ENCODE measurements around the gene ABL1. TPM values are rescaled to one million over a fixed set of nuclear protein-coding genes. Genes with fewer than 3 reads are reported as not detected.

ABL1 gene
- total RNA-seq, 1 donor from 2014 or later = 113 TPM

DNA sequence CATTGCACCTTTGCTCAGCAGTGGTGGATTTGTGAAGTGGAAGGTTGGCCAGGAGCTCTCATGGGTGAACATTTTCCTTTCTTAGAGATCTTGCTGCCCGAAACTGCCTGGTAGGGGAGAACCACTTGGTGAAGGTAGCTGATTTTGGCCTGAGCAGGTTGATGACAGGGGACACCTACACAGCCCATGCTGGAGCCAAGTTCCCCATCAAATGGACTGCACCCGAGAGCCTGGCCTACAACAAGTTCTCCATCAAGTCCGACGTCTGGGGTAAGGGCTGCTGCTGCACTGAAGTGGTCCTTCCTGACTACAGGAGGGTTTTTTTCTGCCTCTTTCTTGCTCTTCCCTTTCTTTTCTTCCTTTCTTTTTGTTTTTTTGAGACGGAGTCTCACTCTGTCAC is 39.7 kb downstream of the ABL1 start:
- Mint-ChIP-seq H3K27ac (no peak overlapping the region), H3K36me3 (ENCODE audit: insufficient read depth) (peaks cover 33% of the 10 kb centered on the region)

DNA sequence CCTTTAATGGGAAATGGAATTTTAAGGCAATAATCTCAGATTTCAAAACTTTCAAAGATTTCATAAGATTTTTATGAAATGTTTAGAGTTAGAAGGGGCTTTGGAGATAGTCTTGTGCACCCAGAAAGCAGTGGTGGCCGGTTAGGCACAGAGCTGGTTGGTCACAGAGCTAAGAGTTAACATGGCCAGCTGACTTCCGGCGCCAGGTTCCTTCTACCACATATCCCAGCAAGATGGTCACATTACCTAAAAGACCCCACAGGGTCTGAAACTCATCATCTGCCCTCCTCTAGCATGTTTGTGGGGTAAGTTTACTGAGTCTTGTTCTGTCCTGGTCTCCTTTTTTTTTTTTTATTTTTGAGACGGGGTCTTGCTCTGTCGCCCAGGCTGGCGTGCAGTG is 42.2 kb downstream of the ABL1 start:
- DNase-seq (ENCODE audit: low spot score, unreplicated experiment) = no peak
- H3K27me3 Mint-ChIP-seq = no peaks in the 10 kb centered on the region
- peaks cover 38% of the 10 kb centered on the region for H3K36me3 Mint-ChIP-seq (ENCODE audit: insufficient read depth)
- H3K27ac Mint-ChIP-seq = no peak overlapping the region
- H3K9me3 Mint-ChIP-seq (ENCODE audit: low read depth) = no peaks in the 10 kb centered on the region
- TF ChIP-seq, protein P1, sequence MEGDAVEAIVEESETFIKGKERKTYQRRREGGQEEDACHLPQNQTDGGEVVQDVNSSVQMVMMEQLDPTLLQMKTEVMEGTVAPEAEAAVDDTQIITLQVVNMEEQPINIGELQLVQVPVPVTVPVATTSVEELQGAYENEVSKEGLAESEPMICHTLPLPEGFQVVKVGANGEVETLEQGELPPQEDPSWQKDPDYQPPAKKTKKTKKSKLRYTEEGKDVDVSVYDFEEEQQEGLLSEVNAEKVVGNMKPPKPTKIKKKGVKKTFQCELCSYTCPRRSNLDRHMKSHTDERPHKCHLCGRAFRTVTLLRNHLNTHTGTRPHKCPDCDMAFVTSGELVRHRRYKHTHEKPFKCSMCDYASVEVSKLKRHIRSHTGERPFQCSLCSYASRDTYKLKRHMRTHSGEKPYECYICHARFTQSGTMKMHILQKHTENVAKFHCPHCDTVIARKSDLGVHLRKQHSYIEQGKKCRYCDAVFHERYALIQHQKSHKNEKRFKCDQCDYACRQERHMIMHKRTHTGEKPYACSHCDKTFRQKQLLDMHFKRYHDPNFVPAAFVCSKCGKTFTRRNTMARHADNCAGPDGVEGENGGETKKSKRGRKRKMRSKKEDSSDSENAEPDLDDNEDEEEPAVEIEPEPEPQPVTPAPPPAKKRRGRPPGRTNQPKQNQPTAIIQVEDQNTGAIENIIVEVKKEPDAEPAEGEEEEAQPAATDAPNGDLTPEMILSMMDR (IDR thresholded peaks at IDR 0.05; ENCODE audit: unreplicated experiment) = no peak
- no peaks in the 10 kb centered on the region for H3K4me1 Mint-ChIP-seq (ENCODE audit: low read depth)
- H3K4me3 Mint-ChIP-seq (ENCODE audit: low read depth) = no peak overlapping the region

More for the DNA sequence above, 39.7 kb downstream of the ABL1 start:
- no peaks in the 10 kb centered on the region for H3K9me3 Mint-ChIP-seq (ENCODE audit: low read depth)
- peaks cover 3% of the 10 kb centered on the region for H3K4me1 Mint-ChIP-seq (ENCODE audit: low read depth)
- TF ChIP-seq, protein P1 (IDR thresholded peaks at IDR 0.05; ENCODE audit: unreplicated experiment) = no peak
- H3K27me3 Mint-ChIP-seq = no peaks in the 10 kb centered on the region
- H3K4me3 Mint-ChIP-seq (ENCODE audit: low read depth) = no peak overlapping the region
- DNase-seq (ENCODE audit: low spot score, unreplicated experiment) = no peak

DNA sequence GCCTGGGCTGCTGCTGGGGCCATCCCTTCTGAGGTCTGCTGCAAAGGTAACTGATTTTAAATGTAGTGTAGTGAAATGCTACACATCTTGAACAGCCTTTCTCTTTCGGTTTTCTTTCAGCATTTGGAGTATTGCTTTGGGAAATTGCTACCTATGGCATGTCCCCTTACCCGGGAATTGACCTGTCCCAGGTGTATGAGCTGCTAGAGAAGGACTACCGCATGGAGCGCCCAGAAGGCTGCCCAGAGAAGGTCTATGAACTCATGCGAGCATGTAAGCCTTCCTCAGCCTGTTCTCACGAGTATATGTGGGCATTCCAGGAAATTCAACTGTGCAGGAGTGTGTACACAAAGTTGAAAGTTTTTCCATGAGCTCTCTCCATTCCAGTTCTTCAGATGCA is 43.2 kb downstream of the ABL1 start:
- Mint-ChIP-seq H3K4me3 (ENCODE audit: low read depth) (no peak overlapping the region), H3K27me3 (no peaks in the 10 kb centered on the region), H3K36me3 (ENCODE audit: insufficient read depth) (peaks cover 38% of the 10 kb centered on the region), H3K4me1 (ENCODE audit: low read depth) (no peaks in the 10 kb centered on the region), H3K9me3 (ENCODE audit: low read depth) (no peaks in the 10 kb centered on the region), H3K27ac (no peak overlapping the region)
- TF ChIP-seq, protein P1 (IDR thresholded peaks at IDR 0.05; ENCODE audit: unreplicated experiment) = no peak
- DNase-seq (ENCODE audit: low spot score, unreplicated experiment) = no peak

DNA sequence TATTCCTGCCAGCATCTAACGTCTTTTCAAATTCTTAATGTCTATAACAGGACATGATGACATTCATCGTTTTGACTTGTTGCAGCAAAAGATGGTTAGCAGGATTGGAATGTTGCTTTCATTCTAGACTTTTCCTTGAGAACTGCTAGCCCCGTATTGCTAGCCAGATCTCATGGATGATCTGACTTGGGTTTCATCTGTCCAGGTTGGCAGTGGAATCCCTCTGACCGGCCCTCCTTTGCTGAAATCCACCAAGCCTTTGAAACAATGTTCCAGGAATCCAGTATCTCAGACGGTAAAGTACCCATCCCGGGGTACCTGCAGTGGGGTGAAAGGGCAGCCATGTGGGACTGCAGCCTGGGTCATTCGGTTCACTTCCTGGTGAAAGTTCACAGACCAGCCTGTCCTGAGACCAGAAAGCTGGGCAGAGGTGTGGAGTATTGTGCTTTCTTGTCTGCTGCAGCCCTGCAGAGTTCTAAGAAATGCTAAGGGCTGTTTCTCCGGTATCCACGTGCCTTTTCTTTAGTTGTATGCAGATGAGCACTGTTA is 44.9 kb downstream of the ABL1 start:
- H3K36me3 Mint-ChIP-seq (ENCODE audit: insufficient read depth) = peaks cover 31% of the 10 kb centered on the region
- H3K27me3 Mint-ChIP-seq = no peaks in the 10 kb centered on the region
- no peak for DNase-seq (ENCODE audit: low spot score, unreplicated experiment)
- H3K27ac Mint-ChIP-seq = no peak overlapping the region
- peaks cover 1% of the 10 kb centered on the region for H3K4me1 Mint-ChIP-seq (ENCODE audit: low read depth)
- TF ChIP-seq, protein P1 (IDR thresholded peaks at IDR 0.05; ENCODE audit: unreplicated experiment) = no peak
- no peak overlapping the region for H3K4me3 Mint-ChIP-seq (ENCODE audit: low read depth)
- no peaks in the 10 kb centered on the region for H3K9me3 Mint-ChIP-seq (ENCODE audit: low read depth)

DNA sequence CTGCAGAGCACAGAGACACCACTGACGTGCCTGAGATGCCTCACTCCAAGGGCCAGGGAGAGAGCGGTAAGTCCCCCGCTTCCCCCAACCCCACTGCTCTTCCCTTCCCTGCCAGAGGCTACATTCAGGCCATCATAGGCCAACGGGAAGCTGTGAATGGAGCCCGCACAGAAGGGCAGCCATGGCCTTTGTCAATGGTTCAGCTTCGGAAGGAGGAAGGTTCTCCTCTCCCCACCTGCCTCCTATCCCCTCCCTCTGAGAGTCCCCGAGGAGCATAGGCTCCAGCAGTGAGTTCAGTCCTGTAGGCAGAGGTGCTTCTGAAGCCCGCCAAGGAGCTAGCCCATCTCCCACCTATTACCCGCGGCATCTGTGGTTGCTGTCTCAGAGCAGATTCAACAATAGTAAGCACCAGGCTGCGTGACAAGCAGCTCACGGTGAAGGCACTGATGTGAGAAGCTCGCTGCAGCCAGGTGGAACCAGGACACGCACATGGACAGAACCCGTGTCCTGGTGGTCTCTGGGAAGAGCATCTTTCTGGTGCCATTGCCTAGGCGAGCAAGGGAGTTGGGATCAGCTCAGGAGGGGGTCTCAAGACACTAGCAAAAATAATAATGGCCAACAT is 45.7 kb downstream of the ABL1 start:
- Mint-ChIP-seq H3K9me3 (ENCODE audit: low read depth) (no peaks in the 10 kb centered on the region), H3K27ac (no peak overlapping the region), H3K36me3 (ENCODE audit: insufficient read depth) (peaks cover 32% of the 10 kb centered on the region), H3K4me3 (ENCODE audit: low read depth) (no peak overlapping the region), H3K4me1 (ENCODE audit: low read depth) (peaks cover 1% of the 10 kb centered on the region), H3K27me3 (no peaks in the 10 kb centered on the region)
- TF ChIP-seq, protein P1 (IDR thresholded peaks at IDR 0.05; ENCODE audit: unreplicated experiment) = no peak
- no peak for DNase-seq (ENCODE audit: low spot score, unreplicated experiment)
